NCI-H69 (cell line): Measurements from ENCODE around the gene HIPK2.

Source experiments
- DNase-seq: peaks from one replicate; lab custom pipeline; 2025; lab: John Stamatoyannopoulos, UW

Gene HIPK2

GRCh38 chr7:139648941-139649425 is 128.8 kb downstream of the HIPK2 start:
- peak; percentile 53 for DNase-seq

- peak; percentile 53 for DNase-seq
These were observed 129.4 kb downstream of the HIPK2 start for GRCh38 chr7:139648391-139648861.

GRCh38 chr7:139647814-139648390 is 129.9 kb downstream of the HIPK2 start:
- peak; percentile 71 for DNase-seq

GRCh38 chr7:139647085-139647484 is 130.7 kb downstream of the HIPK2 start:
- no peak for DNase-seq

GRCh38 chr7:139646566-139646965 is 131.2 kb downstream of the HIPK2 start:
- no peak for DNase-seq

GRCh38 chr7:139645572-139646523 is 131.9 kb downstream of the HIPK2 start:
- DNase-seq: peak; percentile 92

- no peak for DNase-seq
These were observed 133.7 kb downstream of the HIPK2 start for GRCh38 chr7:139643951-139644585.

- DNase-seq: no peak
These were observed 135.5 kb downstream of the HIPK2 start for GRCh38 chr7:139642283-139642682.

GRCh38 chr7:139641337-139641992 is 136.3 kb downstream of the HIPK2 start:
- no peak for DNase-seq

- no peak for DNase-seq
These were observed 137.1 kb downstream of the HIPK2 start for GRCh38 chr7:139640681-139641080.

- DNase-seq: peak; percentile 32
These were observed 138.2 kb downstream of the HIPK2 start for GRCh38 chr7:139639563-139639962.

- no peak for DNase-seq
These were observed 142.1 kb downstream of the HIPK2 start for GRCh38 chr7:139635526-139636302.

- DNase-seq: no peak
These were observed 143.7 kb downstream of the HIPK2 start for GRCh38 chr7:139634087-139634486.

GRCh38 chr7:139631520-139632031 is 146.2 kb downstream of the HIPK2 start:
- no peak for DNase-seq

GRCh38 chr7:139630643-139631519 is 146.9 kb downstream of the HIPK2 start:
- DNase-seq: no peak

GRCh38 chr7:139629392-139630082 is 148.3 kb downstream of the HIPK2 start:
- DNase-seq: peak; percentile 17

GRCh38 chr7:139627831-139628230 is 150.0 kb downstream of the HIPK2 start:
- DNase-seq: no peak

GRCh38 chr7:139626817-139627216 is 151.0 kb downstream of the HIPK2 start:
- DNase-seq: no peak

GRCh38 chr7:139623518-139623917 is 154.3 kb downstream of the HIPK2 start:
- DNase-seq: no peak
